ENCODE results near the gene NRG2.

NRG2 gene

DNA sequence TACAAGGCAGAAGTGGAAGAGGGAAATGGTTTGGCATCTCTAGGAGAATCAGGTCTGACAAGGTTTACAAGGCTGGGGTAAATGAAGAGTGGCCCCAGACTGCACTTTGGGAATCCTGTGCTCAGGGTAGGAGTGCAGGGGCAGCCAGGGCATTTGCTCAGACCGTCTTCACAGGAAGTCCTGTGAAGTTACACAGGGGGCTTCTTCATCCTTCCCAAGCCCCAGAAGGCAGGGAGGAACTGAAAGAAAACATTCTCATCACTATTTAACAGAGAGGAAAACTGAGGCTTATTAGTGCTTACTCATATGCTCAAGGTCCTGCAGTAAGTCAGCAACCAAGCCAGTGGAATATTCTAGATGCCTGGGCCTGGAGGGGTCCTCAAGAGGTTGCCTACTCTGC, 80.7 kb downstream of the NRG2 start:
- Histone ChIP-seq H3K4me1 (peaks cover 0 to 7% (median 0%) of the 10 kb centered on the region in 4 donors), H3K27ac (no peak overlapping the region), H3K4me3 (no peak overlapping the region), H3K27me3 (peaks cover 0 to 6% of the 10 kb centered on the region in 2 donors), H3K36me3 (no peaks in the 10 kb centered on the region), H3K9me3 (no peaks in the 10 kb centered on the region)
- DNase-seq = no peak
- no peak for TF ChIP-seq CTCF (IDR thresholded peaks at IDR 0.05)
- intact Hi-C loops (cut with DNase I; ENCODE audit: low total_unique reads) = no loop called here

GRCh38 chr5:139961435-139962157, 81.5 kb downstream of the NRG2 start:
- H3K9me3 ChIP-seq = no peaks in the 10 kb centered on the region
- H3K4me1 ChIP-seq = peaks cover 0 to 7% (median 0%) of the 10 kb centered on the region in 4 donors
- TF ChIP-seq CTCF (IDR thresholded peaks at IDR 0.05) = no peak
- H3K4me3 ChIP-seq = no peak overlapping the region
- no peak overlapping the region for H3K27ac ChIP-seq
- peaks cover 0 to 6% of the 10 kb centered on the region in 2 donors for H3K27me3 ChIP-seq
- intact Hi-C loops (cut with DNase I; ENCODE audit: low total_unique reads) = no loop called here
- DNase-seq = no peak
- H3K36me3 ChIP-seq = no peaks in the 10 kb centered on the region

- intact Hi-C loops (cut with DNase I; ENCODE audit: low total_unique reads) = no loop called here
- Histone ChIP-seq H3K27ac (no peak overlapping the region), H3K9me3 (no peaks in the 10 kb centered on the region), H3K4me3 (no peak overlapping the region), H3K4me1 (peaks cover 0 to 7% (median 0%) of the 10 kb centered on the region in 4 donors), H3K27me3 (peaks cover 0 to 6% of the 10 kb centered on the region in 2 donors), H3K36me3 (no peaks in the 10 kb centered on the region)
- no peak for TF ChIP-seq CTCF (IDR thresholded peaks at IDR 0.05)
- DNase-seq = no peak
Measured at GRCh38 chr5:139960723-139961383, 82.2 kb downstream of the NRG2 start.

DNA sequence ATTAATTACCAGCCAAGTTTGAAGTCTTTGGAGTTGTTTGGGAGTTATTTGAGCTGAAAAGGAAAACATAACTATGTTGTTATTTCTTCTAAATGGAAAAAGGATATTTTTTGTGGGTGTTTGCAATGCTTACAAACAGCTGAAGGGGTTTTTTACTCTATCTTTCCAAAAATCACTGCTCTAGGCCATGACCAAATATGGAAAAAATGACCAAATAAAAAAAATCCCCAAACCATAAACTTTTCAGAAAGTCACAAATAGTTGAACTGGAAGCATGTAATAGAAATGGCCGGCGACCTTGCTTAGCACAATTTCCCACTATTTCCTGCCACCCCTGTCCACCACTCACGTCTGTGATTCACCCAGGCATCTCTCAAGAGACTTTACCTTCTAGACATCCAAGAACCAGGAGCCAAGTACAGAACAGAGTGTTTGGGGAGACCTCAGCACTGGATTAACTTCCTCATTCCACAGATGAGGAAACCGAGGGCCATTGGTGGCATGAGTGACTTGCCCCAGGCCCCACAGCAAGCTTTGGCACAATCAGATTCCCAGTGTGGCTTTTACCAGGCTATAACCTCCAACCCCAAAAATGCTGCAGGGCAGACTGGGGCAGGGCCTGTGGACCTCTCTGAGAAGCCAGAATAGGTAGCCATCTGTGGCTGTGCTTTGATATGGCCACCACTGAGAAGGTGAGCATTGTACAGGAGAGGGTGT, 84.5 kb downstream of the NRG2 start:
- H3K4me3 ChIP-seq = no peak overlapping the region
- no peaks in the 10 kb centered on the region for H3K36me3 ChIP-seq
- intact Hi-C loops (cut with DNase I; ENCODE audit: low total_unique reads) = no loop called here
- no peak for TF ChIP-seq CTCF (IDR thresholded peaks at IDR 0.05)
- no peaks in the 10 kb centered on the region for H3K4me1 ChIP-seq
- DNase-seq = no peak
- H3K27me3 ChIP-seq = no peaks in the 10 kb centered on the region
- H3K27ac ChIP-seq = no peak overlapping the region
- no peaks in the 10 kb centered on the region for H3K9me3 ChIP-seq

DNA sequence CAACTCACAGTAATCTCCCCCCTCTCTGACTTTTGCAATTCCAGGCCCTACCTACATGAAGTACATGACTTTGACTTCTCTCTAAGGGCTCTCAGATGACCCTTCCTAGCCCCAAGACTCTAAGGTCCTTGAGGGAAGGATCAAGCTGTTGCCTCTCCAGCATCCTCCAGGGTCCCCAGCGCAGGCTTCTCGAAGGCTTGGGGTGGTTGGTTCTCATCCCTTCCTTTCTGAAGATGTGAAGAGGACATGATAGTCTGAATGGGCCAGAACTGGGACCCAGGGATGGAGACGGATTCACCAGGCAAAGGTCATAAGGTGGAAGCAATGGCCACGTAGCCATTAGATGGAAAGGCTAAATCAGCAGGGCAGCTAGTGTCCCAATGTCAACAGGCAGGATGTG, 86.8 kb downstream of the NRG2 start:
- Histone ChIP-seq H3K9me3 (no peaks in the 10 kb centered on the region), H3K36me3 (no peaks in the 10 kb centered on the region), H3K4me1 (no peaks in the 10 kb centered on the region), H3K27me3 (no peaks in the 10 kb centered on the region), H3K27ac (no peak overlapping the region), H3K4me3 (no peak overlapping the region)
- no peak for DNase-seq
- intact Hi-C loops (cut with DNase I; ENCODE audit: low total_unique reads) = no loop called here
- TF ChIP-seq CTCF (IDR thresholded peaks at IDR 0.05) = no peak

Measured in tibial artery (tissue), 4 donors.